Osteocyte (in vitro differentiated cells): ENCODE data around the gene PIK3C2G. TPM values are rescaled to one million over a fixed set of nuclear protein-coding genes. Genes with fewer than 3 reads are reported as not detected.

Source experiments
- DNase-seq: peaks from one replicate; pipeline ENCODE4 v3.0.0; 2021; ENCODE audit warnings: mixed read lengths; ENCODE audit not compliant: unreplicated experiment; ENCODE audit errors: extremely low spot score
- H3K27ac Mint-ChIP-seq: one replicate; pipeline ENCODE4 v1.8.0; 2021; ENCODE audit warnings: mild to moderate bottlenecking, mixed read lengths; ENCODE audit not compliant: unreplicated experiment
- H3K27me3 Mint-ChIP-seq: one replicate; pipeline ENCODE4 v1.8.0; 2021; ENCODE audit warnings: mixed read lengths; ENCODE audit not compliant: unreplicated experiment
- H3K36me3 Mint-ChIP-seq: one replicate; pipeline ENCODE4 v1.8.0; 2021; ENCODE audit warnings: mixed read lengths; ENCODE audit not compliant: unreplicated experiment
- H3K4me1 Mint-ChIP-seq: one replicate; pipeline ENCODE4 v1.8.0; 2021; ENCODE audit warnings: mixed read lengths; ENCODE audit not compliant: unreplicated experiment
- H3K4me3 Mint-ChIP-seq: one replicate; pipeline ENCODE4 v1.8.0; 2021; ENCODE audit warnings: mild to moderate bottlenecking, moderate library complexity, mixed read lengths; ENCODE audit not compliant: unreplicated experiment
- H3K9me3 Mint-ChIP-seq: one replicate; pipeline ENCODE4 v1.8.0; 2021; ENCODE audit warnings: mixed read lengths; ENCODE audit not compliant: unreplicated experiment
- CTCF ChIP-seq: fragments of 200-600 bp; sonication (generic); IDR thresholded peaks from 2 replicates; pipeline ENCODE4 v1.5.0; 2021; ENCODE audit warnings: antibody characterized with exemption, mild to moderate bottlenecking, moderate library complexity
- total RNA-seq: library from RNA; stranded (reverse); gene quantifications from 2 replicates; pipeline ENCODE4 v1.2.1, GENCODE V29; 2021

The PIK3C2G gene
- total RNA-seq, 1 donor from 2014 or later: not detected

- H3K4me3 Mint-ChIP-seq: no peak overlapping the region
- H3K36me3 Mint-ChIP-seq: no peaks in the 10 kb centered on the region
- DNase-seq: no peak
- no peak overlapping the region for H3K27ac Mint-ChIP-seq
- no peaks in the 10 kb centered on the region for H3K27me3 Mint-ChIP-seq
- H3K4me1 Mint-ChIP-seq: peaks cover 8% of the 10 kb centered on the region
- TF ChIP-seq CTCF: no peak
- no peaks in the 10 kb centered on the region for H3K9me3 Mint-ChIP-seq
Observed at GRCh38 chr12:18696971-18697602, 435.8 kb downstream of the PIK3C2G start.

Other genes starting within 250 kb of the PIK3C2G start
- gene RERGL, start 171.3 kb upstream of the PIK3C2G start, total RNA-seq: not detected in 2 replicates